DMS79 (cell line): Measurements from ENCODE around the gene ATF1.
"Not testable (repeated sequence)": the region's sequence is repeated elsewhere in the genome, so short reads cannot be mapped to it uniquely, and the experiment has no call there.

Experiments
- DNase-seq: peaks from one replicate; lab custom pipeline; 2025; lab: John Stamatoyannopoulos, UW

The ATF1 gene

GRCh38 chr12:50753232-50753769 lies 10.6 kb upstream of the ATF1 start:
- DNase-seq = no peak

GRCh38 chr12:50764286-50765094 lies 589 bp downstream of the ATF1 start:
- peak; percentile 72 for DNase-seq

GRCh38 chr12:50765095-50765911 lies 1.4 kb downstream of the ATF1 start:
- DNase-seq = peak; percentile 30

GRCh38 chr12:50768391-50768790 lies 4.5 kb downstream of the ATF1 start:
- DNase-seq = no peak

GRCh38 chr12:50768813-50769212 lies 4.9 kb downstream of the ATF1 start:
- DNase-seq = not testable (repeated sequence)

- DNase-seq = no peak
Observed at GRCh38 chr12:50771409-50771808, 7.5 kb downstream of the ATF1 start.

GRCh38 chr12:50772470-50772869 lies 8.6 kb downstream of the ATF1 start:
- no peak for DNase-seq

- no peak for DNase-seq
Observed at GRCh38 chr12:50772877-50773276, 9.0 kb downstream of the ATF1 start.

GRCh38 chr12:50775251-50775650 lies 11.3 kb downstream of the ATF1 start:
- DNase-seq = no peak

- DNase-seq = no peak
Observed at GRCh38 chr12:50776749-50777728, 13.1 kb downstream of the ATF1 start.

- no peak for DNase-seq
Observed at GRCh38 chr12:50778663-50779590, 15.0 kb downstream of the ATF1 start.

GRCh38 chr12:50780013-50780412 lies 16.1 kb downstream of the ATF1 start:
- DNase-seq = no peak

- no peak for DNase-seq
Observed at GRCh38 chr12:50784501-50784900, 20.6 kb downstream of the ATF1 start.

GRCh38 chr12:50785406-50786001 lies 21.6 kb downstream of the ATF1 start:
- no peak for DNase-seq

- no peak for DNase-seq
Observed at GRCh38 chr12:50786498-50787231, 22.8 kb downstream of the ATF1 start.

GRCh38 chr12:50787618-50788017 lies 23.7 kb downstream of the ATF1 start:
- no peak for DNase-seq

- no peak for DNase-seq
Observed at GRCh38 chr12:50788561-50788960, 24.7 kb downstream of the ATF1 start.

- no peak for DNase-seq
Observed at GRCh38 chr12:50790081-50790480, 26.2 kb downstream of the ATF1 start.

GRCh38 chr12:50799908-50800307 lies 36.0 kb downstream of the ATF1 start:
- no peak for DNase-seq
